RWPE2 (cell line): ENCODE data around the gene THUMPD1.
"Not testable (repeated sequence)": the region's sequence is repeated elsewhere in the genome, so short reads cannot be mapped to it uniquely, and the experiment has no call there.

Source experiments
- ATAC-seq: fragments of 200-7000 bp; cut with Tn5 transposase; 3 replicates; pipeline ENCODE4 v1.9.1; 2021; ENCODE audit warnings: low read depth
- DNase-seq: peaks from one replicate; pipeline ENCODE4 v3.0.0-alpha.2; 2020; ENCODE audit warnings: low spot score
- H3K27ac ChIP-seq: fragments of 450-650 bp; 2 replicates; pipeline ENCODE4 v1.5.1; 2017; ENCODE audit warnings: mild to moderate bottlenecking; ENCODE audit not compliant: poor library complexity, severe bottlenecking
- H3K27me3 ChIP-seq: fragments of 250-450 bp; sonication (Bioruptor Pico); 2 replicates; pipeline ENCODE4 v1.5.1; 2021; ENCODE audit warnings: mild to moderate bottlenecking, moderate library complexity; ENCODE audit not compliant: insufficient read depth, poor library complexity, severe bottlenecking
- H3K36me3 ChIP-seq: fragments of 250-450 bp; sonication (Bioruptor Pico); 2 replicates; pipeline ENCODE4 v1.5.1; 2020; ENCODE audit warnings: low read depth, mild to moderate bottlenecking, moderate library complexity
- H3K4me1 ChIP-seq: fragments of 250-450 bp; sonication (Bioruptor Pico); 2 replicates; pipeline ENCODE4 v1.5.1; 2021; ENCODE audit warnings: mild to moderate bottlenecking, moderate library complexity; ENCODE audit not compliant: insufficient read depth, poor library complexity, severe bottlenecking
- H3K4me3 ChIP-seq: fragments of 250-450 bp; sonication (Bioruptor Pico); 2 replicates; pipeline ENCODE4 v1.5.1; 2021; ENCODE audit warnings: mild to moderate bottlenecking, moderate library complexity; ENCODE audit not compliant: severe bottlenecking
- H3K9me3 ChIP-seq: fragments of 250-450 bp; sonication (Bioruptor Pico); 2 replicates; pipeline ENCODE4 v1.5.1; 2021; ENCODE audit warnings: mild to moderate bottlenecking, moderate library complexity; ENCODE audit not compliant: severe bottlenecking
- TF ChIP-seq, protein P1 (sequence below): fragments of 450-650 bp; IDR thresholded peaks from one replicate; pipeline ENCODE4 v1.5.1; 2017; ENCODE audit warnings: mild to moderate bottlenecking, moderate library complexity; ENCODE audit not compliant: poor library complexity, severe bottlenecking

The THUMPD1 gene

DNA sequence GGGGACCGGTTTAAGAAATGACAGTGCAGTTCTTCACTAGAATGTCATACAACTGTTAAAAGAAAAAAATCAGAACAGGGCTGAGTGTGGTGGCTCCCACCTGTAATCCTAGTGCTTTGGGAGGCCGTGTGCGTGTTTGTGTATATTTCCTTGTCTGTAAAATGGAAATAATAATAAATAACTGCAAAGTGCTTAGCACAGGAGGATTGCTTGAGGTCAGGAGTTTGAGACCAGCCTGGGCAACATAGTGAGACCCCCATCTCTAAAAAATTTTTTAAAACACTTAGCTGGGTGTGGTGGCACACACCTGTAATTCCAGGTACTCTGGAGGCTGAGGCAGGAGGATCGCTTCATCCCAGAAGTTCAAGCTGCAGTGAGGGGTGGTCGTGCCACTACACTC is 24.7 kb upstream of the THUMPD1 start:
- Histone ChIP-seq H3K4me1 (no peaks in the 10 kb centered on the region), H3K4me3 (no peak overlapping the region), H3K27me3 (no peaks in the 10 kb centered on the region), H3K36me3 (no peaks in the 10 kb centered on the region), H3K9me3 (no peaks in the 10 kb centered on the region), H3K27ac (no peak overlapping the region)
- DNase-seq (no peak), ATAC-seq (no peak)
- TF ChIP-seq, protein P1, sequence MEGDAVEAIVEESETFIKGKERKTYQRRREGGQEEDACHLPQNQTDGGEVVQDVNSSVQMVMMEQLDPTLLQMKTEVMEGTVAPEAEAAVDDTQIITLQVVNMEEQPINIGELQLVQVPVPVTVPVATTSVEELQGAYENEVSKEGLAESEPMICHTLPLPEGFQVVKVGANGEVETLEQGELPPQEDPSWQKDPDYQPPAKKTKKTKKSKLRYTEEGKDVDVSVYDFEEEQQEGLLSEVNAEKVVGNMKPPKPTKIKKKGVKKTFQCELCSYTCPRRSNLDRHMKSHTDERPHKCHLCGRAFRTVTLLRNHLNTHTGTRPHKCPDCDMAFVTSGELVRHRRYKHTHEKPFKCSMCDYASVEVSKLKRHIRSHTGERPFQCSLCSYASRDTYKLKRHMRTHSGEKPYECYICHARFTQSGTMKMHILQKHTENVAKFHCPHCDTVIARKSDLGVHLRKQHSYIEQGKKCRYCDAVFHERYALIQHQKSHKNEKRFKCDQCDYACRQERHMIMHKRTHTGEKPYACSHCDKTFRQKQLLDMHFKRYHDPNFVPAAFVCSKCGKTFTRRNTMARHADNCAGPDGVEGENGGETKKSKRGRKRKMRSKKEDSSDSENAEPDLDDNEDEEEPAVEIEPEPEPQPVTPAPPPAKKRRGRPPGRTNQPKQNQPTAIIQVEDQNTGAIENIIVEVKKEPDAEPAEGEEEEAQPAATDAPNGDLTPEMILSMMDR: no peak

GRCh38 chr16:20765732-20766131 is 24.1 kb upstream of the THUMPD1 start:
- Histone ChIP-seq H3K36me3 (no peaks in the 10 kb centered on the region), H3K4me1 (no peaks in the 10 kb centered on the region), H3K4me3 (no peak overlapping the region), H3K27me3 (no peaks in the 10 kb centered on the region), H3K27ac (no peak overlapping the region), H3K9me3 (no peaks in the 10 kb centered on the region)
- ATAC-seq (no peak), DNase-seq (no peak)
- TF ChIP-seq, protein P1: no peak

- not testable (repeated sequence) for H3K27me3 ChIP-seq, H3K4me3 ChIP-seq, DNase-seq, H3K27ac ChIP-seq, H3K9me3 ChIP-seq, H3K36me3 ChIP-seq, ATAC-seq, H3K4me1 ChIP-seq
Measured at GRCh38 chr16:20764448-20764847, 22.8 kb upstream of the THUMPD1 start.

DNA sequence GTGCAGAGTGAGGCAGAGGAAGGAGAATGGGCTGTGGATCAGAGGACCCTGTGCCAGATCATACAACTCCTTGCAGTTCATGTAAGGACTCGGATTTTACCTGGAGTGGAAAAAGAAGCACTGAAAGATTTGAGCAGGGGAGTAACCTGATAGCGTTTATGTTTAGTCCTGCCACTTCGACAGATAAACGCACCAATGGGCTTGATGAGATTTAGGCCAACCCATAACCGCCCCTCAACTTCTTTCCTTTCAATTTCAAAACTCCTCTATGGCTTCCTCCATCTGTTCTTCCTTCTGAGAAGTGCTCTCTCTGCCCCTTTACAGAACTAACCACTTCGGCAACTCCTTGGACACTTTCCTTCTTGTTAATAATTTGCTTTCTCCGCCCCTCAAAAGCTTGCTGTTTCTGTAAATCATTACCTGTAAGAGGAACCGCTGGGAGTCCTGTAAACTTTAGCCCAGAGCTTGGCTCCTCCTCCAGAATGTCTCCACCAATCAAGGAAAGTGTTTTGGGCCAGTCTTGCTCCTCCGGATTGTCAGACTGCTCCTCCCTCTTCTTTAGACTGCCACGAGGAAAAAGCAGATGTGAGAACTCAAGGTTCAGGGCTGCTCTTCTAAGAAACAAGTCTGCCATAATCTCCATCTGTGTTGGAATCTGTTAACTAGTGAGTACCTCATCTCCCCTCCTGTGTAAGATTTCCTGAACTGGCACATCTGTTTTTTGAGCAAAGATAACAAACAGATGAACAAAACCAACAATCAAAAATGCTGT is 22.0 kb upstream of the THUMPD1 start, which contains the start of gene ACSM3:
Gene ACSM3 (plus strand): TSS at position 554 of the 772 bp plus-strand sequence. CDS start 6,021 bp downstream, outside the sequence.
- no peaks in the 10 kb centered on the region for H3K36me3 ChIP-seq
- TF ChIP-seq, protein P1: no peak
- ATAC-seq (peak; percentile 98), DNase-seq (no peak)
- no peaks in the 10 kb centered on the region for H3K4me1 ChIP-seq
- H3K9me3 ChIP-seq: no peaks in the 10 kb centered on the region
- H3K27me3 ChIP-seq: no peaks in the 10 kb centered on the region
- H3K27ac ChIP-seq: no peak within 1 kb of the TSS
- peak within 1 kb of the TSS; percentile 22 for H3K4me3 ChIP-seq

DNA sequence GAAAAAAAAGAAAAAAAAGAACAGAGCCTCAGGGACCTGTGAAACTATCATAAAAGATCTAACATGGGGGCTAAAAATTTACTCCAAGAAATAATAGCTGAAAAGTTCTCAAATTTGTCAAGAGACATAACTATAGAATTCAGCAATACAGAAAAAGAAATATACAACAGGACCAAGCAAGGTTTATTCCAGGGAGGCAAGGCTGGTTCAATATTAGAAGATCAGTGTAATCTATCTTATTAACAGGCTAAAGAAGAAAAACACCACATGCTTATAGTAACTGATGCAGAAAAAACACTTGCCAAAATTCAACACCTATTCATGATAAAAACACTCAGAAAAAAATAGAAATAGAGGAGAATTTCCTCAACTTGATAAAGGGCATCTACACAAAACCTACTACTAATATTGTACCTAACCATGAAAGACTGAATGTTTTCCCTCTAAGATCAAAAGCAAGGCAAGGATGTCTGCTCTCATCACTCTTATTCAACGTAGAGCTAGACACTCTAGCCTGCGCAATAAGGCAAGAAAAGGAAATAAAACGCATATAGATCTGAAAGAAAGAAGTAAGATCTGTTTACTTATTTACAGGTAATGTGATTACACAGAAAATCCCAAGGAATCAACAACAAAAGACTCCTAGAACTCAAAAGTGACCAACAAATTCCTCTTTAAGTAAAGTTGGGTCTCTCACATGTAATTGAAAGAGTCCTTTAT is 20.9 kb upstream of the THUMPD1 start:
- Histone ChIP-seq H3K27ac (no peak overlapping the region), H3K9me3 (no peaks in the 10 kb centered on the region), H3K4me3 (no peak overlapping the region), H3K27me3 (no peaks in the 10 kb centered on the region), H3K36me3 (no peaks in the 10 kb centered on the region), H3K4me1 (no peaks in the 10 kb centered on the region)
- DNase-seq: no peak
- TF ChIP-seq, protein P1: no peak
- no peak for ATAC-seq
